HG03025 (cell line): Measurements from ENCODE around the gene GTF2F2.

Experiments
- ATAC-seq: cut with Tn5 transposase; IDR thresholded peaks from one replicate; pipeline ENCODE4 v1.9.1; 2021; ENCODE audit warnings: mild to moderate bottlenecking, moderate library complexity; ENCODE audit not compliant: unreplicated experiment, low FRiP score

GTF2F2 gene

DNA sequence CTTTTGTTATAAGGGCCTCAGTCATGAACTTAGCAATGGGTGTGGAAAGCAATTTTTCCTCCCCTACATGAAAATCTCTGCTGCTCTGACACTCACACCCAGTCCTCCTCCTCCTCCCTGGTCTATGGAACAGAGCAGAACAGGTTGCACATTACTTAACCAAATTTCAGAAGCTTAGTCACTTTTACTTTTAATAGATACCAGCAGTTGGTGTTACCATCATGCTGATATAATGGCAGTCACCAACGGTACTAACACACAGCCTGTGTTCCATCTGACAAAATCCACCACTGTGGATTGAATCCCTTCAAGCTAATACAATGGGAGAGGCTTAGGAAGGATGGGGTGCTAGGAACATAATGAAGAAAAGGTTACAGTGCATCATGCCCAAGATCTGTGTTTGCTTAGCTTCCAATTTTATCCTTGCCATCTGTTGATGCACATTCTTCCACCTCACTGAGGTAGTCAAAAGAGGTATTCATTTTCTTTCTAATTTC, 210.9 kb downstream of the GTF2F2 start:
- ATAC-seq, result no peak

DNA sequence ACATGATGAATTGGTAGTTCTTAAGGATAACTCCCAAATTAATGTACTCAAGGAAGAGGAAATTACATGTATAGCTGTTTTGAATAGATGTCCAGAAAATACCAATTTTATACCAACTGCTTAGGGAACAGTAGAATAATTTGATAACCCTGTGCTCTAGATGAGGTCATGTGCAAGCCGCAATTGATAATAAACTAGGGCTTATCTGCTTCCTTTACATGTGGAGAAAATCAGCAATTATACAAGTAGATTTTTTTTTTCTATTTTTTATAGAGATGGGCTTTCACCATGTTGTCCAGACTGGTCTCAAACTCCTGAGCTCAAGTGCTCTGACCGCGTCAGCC, 211.4 kb downstream of the GTF2F2 start:
- ATAC-seq, result no peak

DNA sequence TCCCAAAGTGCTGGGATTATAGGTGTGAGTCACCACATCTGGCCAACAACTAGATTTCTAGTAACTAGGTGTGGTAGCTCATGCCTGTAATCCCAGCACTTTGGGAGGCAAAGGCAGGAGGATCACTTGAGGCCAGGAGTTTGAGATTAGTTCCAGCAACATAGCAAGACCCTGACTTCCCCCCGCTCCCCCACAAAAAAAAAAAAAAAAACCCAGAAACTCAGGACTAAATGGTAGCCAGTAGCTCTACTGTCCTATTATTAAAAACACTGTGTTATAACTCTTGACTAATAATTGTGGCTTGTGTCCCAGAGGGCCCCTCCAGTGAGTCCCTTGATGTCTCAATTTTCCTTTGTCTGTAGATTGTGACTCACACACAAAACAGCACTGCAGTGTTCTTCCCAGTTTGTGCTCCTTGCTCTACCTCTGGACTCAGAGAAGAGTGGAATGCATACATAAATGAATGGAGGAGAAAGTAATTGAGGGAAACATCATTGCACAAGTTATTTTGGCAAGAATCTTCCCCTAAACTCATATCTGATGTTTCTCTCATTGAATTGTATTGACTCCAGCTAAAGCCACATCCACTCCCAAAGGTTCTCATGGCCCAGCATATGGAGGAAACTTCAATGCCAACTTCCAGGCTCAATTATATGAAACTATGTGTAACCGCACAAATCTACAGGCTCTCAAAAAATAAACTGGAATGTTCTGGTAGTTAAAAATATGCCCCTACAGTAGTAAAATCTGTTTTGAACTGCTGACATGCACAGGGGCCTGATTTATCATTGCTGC, 211.9 kb downstream of the GTF2F2 start:
- ATAC-seq, result no peak

DNA sequence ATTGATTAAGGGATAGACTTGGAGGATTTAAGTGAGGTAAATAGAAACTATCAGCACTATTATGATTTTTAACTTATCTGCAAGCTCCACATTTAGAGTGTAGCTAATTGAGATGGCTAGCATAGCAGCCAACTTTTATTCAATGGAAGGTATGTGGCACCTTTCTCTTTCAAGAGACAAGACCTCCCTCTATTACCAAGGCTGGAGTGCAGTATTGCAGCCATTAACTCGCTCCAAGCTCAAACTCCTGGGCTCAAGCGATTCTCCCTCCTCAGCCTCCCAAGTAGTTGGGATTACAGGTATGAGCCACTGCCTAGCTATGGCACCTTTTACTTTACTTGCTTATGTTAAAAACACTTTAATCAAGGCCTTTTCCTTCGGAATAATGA, 212.5 kb downstream of the GTF2F2 start:
- no peak for ATAC-seq

DNA sequence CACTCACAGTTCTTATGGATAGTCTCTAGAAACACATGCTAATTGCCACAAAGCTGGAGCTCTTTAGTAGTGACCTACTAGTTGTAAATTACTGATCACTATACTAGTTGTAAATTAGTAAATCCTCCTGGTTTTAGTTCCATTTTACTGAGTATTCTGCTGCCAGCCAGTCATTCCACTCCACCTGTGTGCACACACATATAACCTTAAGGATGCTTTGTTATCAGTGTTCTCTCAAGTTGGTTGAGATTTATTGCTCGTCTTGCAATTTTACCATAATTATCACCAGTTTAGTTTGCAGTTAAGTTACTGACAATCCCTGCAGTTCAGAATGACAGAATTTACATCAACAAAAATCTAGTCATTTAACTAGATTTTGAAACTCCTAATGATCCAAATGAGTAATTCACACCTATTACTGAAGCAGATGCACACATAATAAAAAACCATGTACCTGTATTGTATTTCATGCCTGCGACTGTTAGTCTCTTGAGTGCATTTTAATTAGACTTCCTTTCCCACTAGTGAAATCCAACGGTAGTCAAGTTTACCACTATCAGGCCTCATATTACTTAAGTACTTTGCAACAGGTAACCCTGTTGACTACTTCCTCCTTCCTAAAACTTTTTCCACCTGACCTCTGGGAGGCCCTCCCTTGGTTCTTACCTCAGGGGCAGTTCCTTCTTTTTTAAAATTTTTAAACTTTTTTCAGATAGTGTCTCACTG, 213.1 kb downstream of the GTF2F2 start:
- ATAC-seq, result no peak
